Measurements from ENCODE around the gene GDPGP1. TPM values are rescaled to one million over a fixed set of nuclear protein-coding genes. Genes with fewer than 3 reads are reported as not detected.

Gene GDPGP1
- total RNA-seq, 1 experiment from 2014 or later = 22.8 TPM

DNA sequence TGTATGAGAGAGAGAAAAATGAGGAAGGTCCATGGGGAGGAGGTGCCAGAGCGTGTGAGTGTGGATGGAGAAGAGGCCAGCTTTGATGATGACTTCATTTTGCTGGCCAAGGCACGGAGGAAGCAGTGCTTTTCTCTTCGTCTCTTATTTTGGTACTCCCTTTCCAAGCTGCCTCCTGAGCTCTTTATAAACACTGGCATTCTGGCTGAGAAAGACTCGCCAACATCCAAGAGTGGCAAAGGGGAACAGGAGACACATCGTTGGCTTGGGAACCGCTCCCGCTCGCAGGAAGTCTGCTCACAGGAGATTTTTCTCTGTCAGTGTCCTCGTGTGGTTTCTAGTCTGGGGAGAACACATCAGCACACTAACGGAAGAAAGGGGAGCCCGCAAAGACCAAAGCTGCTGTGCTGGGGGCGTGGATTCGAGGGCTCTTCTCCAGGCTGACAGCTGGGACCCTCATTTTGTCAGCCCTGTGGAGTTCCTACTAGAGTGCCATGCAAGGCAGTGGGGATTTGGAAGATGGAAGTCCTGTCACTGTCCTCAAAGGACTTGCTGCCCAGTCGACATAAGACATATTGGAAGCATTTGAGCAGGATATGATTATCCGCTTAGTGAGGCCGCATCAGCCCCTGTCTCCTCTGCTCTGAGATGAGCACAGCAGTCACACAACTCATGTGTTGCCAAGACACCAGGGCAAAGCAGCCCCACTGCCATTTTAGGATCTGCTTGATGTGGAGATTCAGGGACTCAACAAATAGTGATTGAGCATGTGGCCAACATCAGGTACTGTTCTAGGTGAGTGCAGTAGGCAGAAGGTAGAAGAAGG, 40.8 kb upstream of the GDPGP1 start:
- ChIA-PET CTCF (no interaction called here), POLR2A (interaction anchor here (2.4 kb wide), 1 partner anchor 7 kb away, joined by 18 read pairs; the partner anchor contains the start of gene SEMA4B)
- no peak for DNase-seq (ENCODE audit: low read depth, low spot score)
- in situ Hi-C loops (cut with HindIII; ENCODE audit: low pct_unique_long_range_greater_than_20kb, low sequenced_read_pairs) = no loop called here
- intact Hi-C loops (cut with micrococcal nuclease; ENCODE audit: unreplicated experiment) = no loop called here
- Histone ChIP-seq H3K27me3 (ENCODE audit: control insufficient read depth, insufficient read depth, low read length) (no peaks in the 10 kb centered on the region), H3K4me1 (ENCODE audit: control insufficient read depth, insufficient read depth, low read length) (peaks cover 52% of the 10 kb centered on the region), H3K4me3 (ENCODE audit: low read depth in 2 of 2, low read length in 2 of 2) (no peak overlapping the region), H3K36me3 (ENCODE audit: control insufficient read depth, insufficient read depth, low read length) (no peaks in the 10 kb centered on the region), H3K27ac (ENCODE audit: low read length) (peak overlapping the region; percentile 93), H3K9me3 (ENCODE audit: control insufficient read depth, insufficient read depth, low read depth, low read length) (no peaks in the 10 kb centered on the region)
- BruUV-seq (replicated peaks) = no TSS peak
- ATAC-seq = no peak
- TF ChIP-seq POLR2AphosphoS5 (IDR thresholded peaks at IDR 0.05; ENCODE audit: low read depth, low read length) = no peak

GRCh38 chr15:90194655-90195054, 39.4 kb upstream of the GDPGP1 start:
- TF ChIP-seq, protein P1, sequence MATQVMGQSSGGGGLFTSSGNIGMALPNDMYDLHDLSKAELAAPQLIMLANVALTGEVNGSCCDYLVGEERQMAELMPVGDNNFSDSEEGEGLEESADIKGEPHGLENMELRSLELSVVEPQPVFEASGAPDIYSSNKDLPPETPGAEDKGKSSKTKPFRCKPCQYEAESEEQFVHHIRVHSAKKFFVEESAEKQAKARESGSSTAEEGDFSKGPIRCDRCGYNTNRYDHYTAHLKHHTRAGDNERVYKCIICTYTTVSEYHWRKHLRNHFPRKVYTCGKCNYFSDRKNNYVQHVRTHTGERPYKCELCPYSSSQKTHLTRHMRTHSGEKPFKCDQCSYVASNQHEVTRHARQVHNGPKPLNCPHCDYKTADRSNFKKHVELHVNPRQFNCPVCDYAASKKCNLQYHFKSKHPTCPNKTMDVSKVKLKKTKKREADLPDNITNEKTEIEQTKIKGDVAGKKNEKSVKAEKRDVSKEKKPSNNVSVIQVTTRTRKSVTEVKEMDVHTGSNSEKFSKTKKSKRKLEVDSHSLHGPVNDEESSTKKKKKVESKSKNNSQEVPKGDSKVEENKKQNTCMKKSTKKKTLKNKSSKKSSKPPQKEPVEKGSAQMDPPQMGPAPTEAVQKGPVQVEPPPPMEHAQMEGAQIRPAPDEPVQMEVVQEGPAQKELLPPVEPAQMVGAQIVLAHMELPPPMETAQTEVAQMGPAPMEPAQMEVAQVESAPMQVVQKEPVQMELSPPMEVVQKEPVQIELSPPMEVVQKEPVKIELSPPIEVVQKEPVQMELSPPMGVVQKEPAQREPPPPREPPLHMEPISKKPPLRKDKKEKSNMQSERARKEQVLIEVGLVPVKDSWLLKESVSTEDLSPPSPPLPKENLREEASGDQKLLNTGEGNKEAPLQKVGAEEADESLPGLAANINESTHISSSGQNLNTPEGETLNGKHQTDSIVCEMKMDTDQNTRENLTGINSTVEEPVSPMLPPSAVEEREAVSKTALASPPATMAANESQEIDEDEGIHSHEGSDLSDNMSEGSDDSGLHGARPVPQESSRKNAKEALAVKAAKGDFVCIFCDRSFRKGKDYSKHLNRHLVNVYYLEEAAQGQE (IDR thresholded peaks at IDR 0.05; ENCODE audit: insufficient read depth in 1 of 2, low read depth in 2 of 2, low read length in 1 of 2) = no peak
- TF ChIP-seq TCF7L2 (IDR thresholded peaks at IDR 0.05; ENCODE audit: low read depth, low read length) (no peak), POLR2AphosphoS5 (IDR thresholded peaks at IDR 0.05; ENCODE audit: low read depth, low read length) (no peak), CTCF (IDR thresholded peaks at IDR 0.05) (no peak), SIN3A (IDR thresholded peaks at IDR 0.05; ENCODE audit: borderline replicate concordance, insufficient read depth, low read depth, low read length) (no peak)
- POLR2A ChIA-PET = no interaction called here
- no peaks in the 10 kb centered on the region for H3K9me3 ChIP-seq (ENCODE audit: control insufficient read depth, insufficient read depth, low read depth, low read length)
- in situ Hi-C loops (cut with HindIII; ENCODE audit: low pct_unique_long_range_greater_than_20kb, low sequenced_read_pairs) (no loop called here), intact Hi-C loops (cut with micrococcal nuclease; ENCODE audit: unreplicated experiment) (no loop called here)
- BruUV-seq (replicated peaks) = TSS peak; percentile 63
- no peak overlapping the region for H3K4me3 ChIP-seq (ENCODE audit: low read depth in 2 of 2, low read length in 2 of 2)
- peak overlapping the region; percentile 68 for H3K27ac ChIP-seq (ENCODE audit: low read length)
- DNase-seq (ENCODE audit: low read depth, low spot score) (no peak), ATAC-seq (no peak)
- H3K36me3 ChIP-seq (ENCODE audit: control insufficient read depth, insufficient read depth, low read length) = no peaks in the 10 kb centered on the region
- H3K27me3 ChIP-seq (ENCODE audit: control insufficient read depth, insufficient read depth, low read length) = no peaks in the 10 kb centered on the region
- H3K4me1 ChIP-seq (ENCODE audit: control insufficient read depth, insufficient read depth, low read length) = peaks cover 54% of the 10 kb centered on the region
- CTCF ChIA-PET = no interaction called here
